Measurements from ENCODE around the gene ZNF222.

DNA sequence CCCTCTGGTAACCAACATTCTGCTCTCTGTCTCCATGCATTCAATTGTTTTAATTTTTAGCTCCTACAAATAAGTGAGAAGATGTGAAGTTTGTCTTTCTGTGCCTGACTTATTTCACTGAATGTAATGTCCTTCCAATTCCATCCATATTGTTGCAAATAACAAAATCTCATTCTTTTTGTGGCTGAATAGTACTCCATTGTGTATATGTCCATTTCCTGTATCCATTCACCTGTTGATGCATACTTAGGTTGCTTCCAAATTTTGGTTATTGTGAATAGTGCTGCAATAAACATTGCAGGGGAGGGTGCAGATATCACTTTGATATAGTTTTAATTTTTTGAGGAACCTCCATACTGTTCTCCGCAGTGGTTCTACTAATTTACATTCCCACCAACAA lies 44.2 kb downstream of the ZNF222 start:
- TF ChIP-seq, protein P1, sequence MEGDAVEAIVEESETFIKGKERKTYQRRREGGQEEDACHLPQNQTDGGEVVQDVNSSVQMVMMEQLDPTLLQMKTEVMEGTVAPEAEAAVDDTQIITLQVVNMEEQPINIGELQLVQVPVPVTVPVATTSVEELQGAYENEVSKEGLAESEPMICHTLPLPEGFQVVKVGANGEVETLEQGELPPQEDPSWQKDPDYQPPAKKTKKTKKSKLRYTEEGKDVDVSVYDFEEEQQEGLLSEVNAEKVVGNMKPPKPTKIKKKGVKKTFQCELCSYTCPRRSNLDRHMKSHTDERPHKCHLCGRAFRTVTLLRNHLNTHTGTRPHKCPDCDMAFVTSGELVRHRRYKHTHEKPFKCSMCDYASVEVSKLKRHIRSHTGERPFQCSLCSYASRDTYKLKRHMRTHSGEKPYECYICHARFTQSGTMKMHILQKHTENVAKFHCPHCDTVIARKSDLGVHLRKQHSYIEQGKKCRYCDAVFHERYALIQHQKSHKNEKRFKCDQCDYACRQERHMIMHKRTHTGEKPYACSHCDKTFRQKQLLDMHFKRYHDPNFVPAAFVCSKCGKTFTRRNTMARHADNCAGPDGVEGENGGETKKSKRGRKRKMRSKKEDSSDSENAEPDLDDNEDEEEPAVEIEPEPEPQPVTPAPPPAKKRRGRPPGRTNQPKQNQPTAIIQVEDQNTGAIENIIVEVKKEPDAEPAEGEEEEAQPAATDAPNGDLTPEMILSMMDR (IDR thresholded peaks at IDR 0.05), result no peak
- TF ChIP-seq POLR2A (IDR thresholded peaks at IDR 0.05) (no peak), POLR2AphosphoS5 (IDR thresholded peaks at IDR 0.05; ENCODE audit: insufficient read depth in 1 of 2, low read depth in 1 of 2) (no peak)

Measured in vagina (tissue), 2 donors.